ENCODE results near the gene SRRM5.
A peak's percentile ranks its signal among the peaks of the same experiment; 100 is the strongest.
"Not testable (repeated sequence)": the region's sequence is repeated elsewhere in the genome, so short reads cannot be mapped to it uniquely, and the experiment has no call there.

The SRRM5 gene

GRCh38 chr19:43619262-43620060, 7.6 kb downstream of the SRRM5 start, which contains the start of gene ZNF428:
Gene ZNF428, minus strand, starts transcription at chr19:43619629. Its CDS starts 5,325 bp downstream, at chr19:43614304.
- DNase-seq: peak; percentile 97

GRCh38 chr19:43620061-43621001, 8.4 kb downstream of the SRRM5 start:
- DNase-seq: no peak

GRCh38 chr19:43622070-43622469, 10.2 kb downstream of the SRRM5 start:
- no peak for DNase-seq

GRCh38 chr19:43622956-43623355, 11.1 kb downstream of the SRRM5 start:
- DNase-seq: no peak

GRCh38 chr19:43623889-43624670, 12.2 kb downstream of the SRRM5 start:
- no peak for DNase-seq

GRCh38 chr19:43624933-43625332, 13.0 kb downstream of the SRRM5 start:
- DNase-seq: peak; percentile 81

GRCh38 chr19:43625918-43626579, 14.2 kb downstream of the SRRM5 start:
- peak; percentile 94 for DNase-seq

- no peak for DNase-seq
These were observed 14.9 kb downstream of the SRRM5 start for GRCh38 chr19:43626838-43627237.

- DNase-seq: no peak
These were observed 16.9 kb downstream of the SRRM5 start for GRCh38 chr19:43628646-43629326.

GRCh38 chr19:43631491-43631890, 19.6 kb downstream of the SRRM5 start:
- DNase-seq: no peak

GRCh38 chr19:43633520-43633919, 21.6 kb downstream of the SRRM5 start:
- DNase-seq: no peak

- no peak for DNase-seq
These were observed 22.2 kb downstream of the SRRM5 start for GRCh38 chr19:43634068-43634467.

- no peak for DNase-seq
These were observed 22.6 kb downstream of the SRRM5 start for GRCh38 chr19:43634506-43634871.

- no peak for DNase-seq
These were observed 23.1 kb downstream of the SRRM5 start for GRCh38 chr19:43634872-43635560.

- DNase-seq: not testable (repeated sequence)
These were observed 23.7 kb downstream of the SRRM5 start for GRCh38 chr19:43635561-43635940.

GRCh38 chr19:43636121-43636683, 24.3 kb downstream of the SRRM5 start:
- DNase-seq: no peak

GRCh38 chr19:43638214-43638994, 26.5 kb downstream of the SRRM5 start:
- DNase-seq: no peak

- no peak for DNase-seq
These were observed 27.2 kb downstream of the SRRM5 start for GRCh38 chr19:43638995-43639518.

GRCh38 chr19:43639519-43640423, 27.9 kb downstream of the SRRM5 start, which contains the start of gene CADM4:
Gene CADM4, minus strand, starts transcription at chr19:43639850. Its CDS starts 60 bp downstream, at chr19:43639790.
- peak; percentile 25 for DNase-seq
